Activated T-helper 1 cell treated with anti-CD3 and anti-CD28 coated beads, Interleukin-2, amount 50 U/mL, for 16 hours (primary cell): ENCODE results near the gene SLC7A11.

Experiments used
- DNase-seq, 2 donors: peaks; one replicate each; pipeline ENCODE4 v3.0.0-alpha.2; 2020; ENCODE audit warnings: low read depth in 1 of 2, low spot score in 1 of 2

Gene SLC7A11

GRCh38 chr4:138164208-138164607 is 77.9 kb downstream of the SLC7A11 start:
- no peak for DNase-seq

DNA sequence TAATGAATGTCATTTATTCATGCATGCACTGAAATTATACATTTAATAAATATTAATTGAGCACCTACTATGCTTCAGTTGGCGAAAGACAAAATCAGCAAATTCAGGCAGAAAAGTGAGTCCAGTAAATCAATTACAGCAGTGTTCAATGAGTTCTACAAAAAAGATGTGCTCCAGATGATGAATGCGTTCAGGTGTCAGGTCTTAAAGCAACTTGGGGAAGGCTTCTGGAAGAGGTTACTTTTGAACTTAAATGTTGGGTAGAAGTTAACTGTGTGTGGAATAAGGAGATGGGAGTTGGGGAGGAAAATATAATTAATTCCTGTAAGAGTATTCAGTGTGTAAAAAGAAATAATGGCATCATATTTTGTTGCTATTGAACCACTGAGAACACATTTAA is 79.0 kb downstream of the SLC7A11 start:
- no peak for DNase-seq

GRCh38 chr4:138162259-138162658 is 79.9 kb downstream of the SLC7A11 start:
- no peak for DNase-seq

DNA sequence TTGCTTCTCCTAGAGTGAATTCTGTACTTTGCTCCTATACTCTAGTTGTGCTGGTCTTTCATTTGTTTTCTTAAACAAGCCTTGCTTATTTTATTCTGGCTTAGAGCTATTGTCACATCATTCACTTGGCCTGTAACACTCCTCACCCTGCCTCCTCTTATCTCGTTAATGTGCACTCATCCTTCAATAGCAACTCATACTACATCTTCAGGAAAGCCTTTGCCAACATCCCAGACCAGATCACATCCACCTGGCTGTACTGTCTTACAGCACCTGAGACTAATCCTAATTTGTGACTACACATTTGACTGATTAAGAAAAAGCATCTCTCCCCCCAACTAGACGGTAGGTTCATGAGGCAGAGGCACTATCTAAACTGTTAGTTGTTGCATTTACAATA is 80.8 kb downstream of the SLC7A11 start:
- no peak for DNase-seq

DNA sequence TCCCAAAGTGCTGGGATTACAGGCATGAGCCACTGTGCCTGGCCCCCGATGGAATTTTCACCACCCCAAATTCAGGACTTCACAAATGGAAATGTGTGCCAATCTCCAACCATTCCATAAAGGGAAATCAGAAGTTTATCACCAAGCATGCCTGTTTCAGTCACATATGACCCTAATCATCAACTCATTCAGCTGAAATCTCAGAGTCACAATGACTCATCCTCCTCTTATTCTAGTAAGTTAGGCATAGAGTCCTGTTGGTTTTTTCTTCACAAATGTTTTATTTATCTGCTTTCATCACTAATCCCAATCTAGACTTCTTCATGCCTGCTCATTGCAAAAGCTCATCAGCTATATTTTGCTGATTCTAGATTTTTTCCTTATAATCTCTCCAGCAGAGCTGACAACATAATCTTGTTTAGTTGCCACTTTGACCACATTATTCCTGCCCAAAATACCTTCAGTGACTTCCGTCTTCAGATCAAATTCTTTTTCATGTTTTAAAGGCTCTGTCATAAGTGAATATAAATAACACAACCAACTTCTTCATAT is 83.3 kb downstream of the SLC7A11 start:
- no peak for DNase-seq

- no peak for DNase-seq
Observed at GRCh38 chr4:138140879-138141278, 101.3 kb downstream of the SLC7A11 start.

DNA sequence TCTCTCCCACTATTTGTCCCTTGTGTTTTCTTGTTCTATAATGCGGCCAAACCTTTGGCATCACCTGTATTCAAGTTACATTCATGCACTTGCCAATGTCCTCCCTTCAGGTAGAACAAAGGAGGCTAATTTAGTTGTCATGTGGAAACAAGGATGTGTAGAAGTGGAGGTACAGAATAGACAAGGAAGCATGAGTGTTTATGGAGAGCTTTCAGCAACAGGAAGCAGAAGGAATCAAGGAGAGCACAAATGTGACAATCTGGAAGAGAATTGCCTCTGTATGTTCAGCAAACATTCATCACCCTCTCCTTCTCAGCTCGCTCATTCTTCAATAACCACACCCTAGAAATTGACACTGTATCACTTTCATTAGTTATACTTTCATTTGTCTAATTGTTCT is 103.4 kb downstream of the SLC7A11 start:
- no peak for DNase-seq

- DNase-seq: no peak
Observed at GRCh38 chr4:138135610-138136009, 106.5 kb downstream of the SLC7A11 start.

- no peak for DNase-seq
Observed at GRCh38 chr4:138118270-138118669, 123.9 kb downstream of the SLC7A11 start.

GRCh38 chr4:138115053-138115452 is 127.1 kb downstream of the SLC7A11 start:
- DNase-seq: no peak

- DNase-seq: no peak
Observed at GRCh38 chr4:138114434-138114833, 127.7 kb downstream of the SLC7A11 start.
